Frontal cortex (tissue), 4 donors: ENCODE measurements around the gene ARR3. TPM values are rescaled to one million over a fixed set of nuclear protein-coding genes. Genes with fewer than 3 reads are reported as not detected.
"Not testable (repeated sequence)": the region's sequence is repeated elsewhere in the genome, so short reads cannot be mapped to it uniquely, and the experiment has no call there.

Experiments
- DNase-seq, 2 donors: peaks; one replicate each; pipeline ENCODE4 v3.0.0; 2012; ENCODE audit warnings: low spot score in 2 of 2
- FAIRE-seq: peaks from 2 replicates; lab custom pipeline; 2012; peaks lifted over from hg19 to GRCh38; lab: Jason Lieb, UNC
- small RNA-seq: library from RNA; depleted of rRNA; stranded (forward); fragments of <200 nt; gene quantifications from one replicate; pipeline ENCODE3, GENCODE V24; 2014
- total RNA-seq: library from RNA; depleted of rRNA; stranded (reverse); fragments of >200 nt; gene quantifications from one replicate; pipeline ENCODE4 v1.2.3, GENCODE V29; 2014
- donor health status: control.
- donor health status: control.
- donor health status: control.

Gene ARR3
- total RNA-seq, 1 donor from 2014 or later: not detected

GRCh38 chrX:70274029-70274428, 5.9 kb downstream of the ARR3 start:
- DNase-seq, FAIRE-seq: not testable (repeated sequence)

- FAIRE-seq (no peak), DNase-seq (no peak)
Observed at GRCh38 chrX:70279081-70279480, 10.9 kb downstream of the ARR3 start.

GRCh38 chrX:70280573-70280972, 12.4 kb downstream of the ARR3 start:
- FAIRE-seq: no peak
- DNase-seq: no peak

GRCh38 chrX:70281951-70282350, 13.8 kb downstream of the ARR3 start, which contains the start of gene RAB41:
Gene RAB41 (plus strand): TSS chrX:70282172. CDS start chrX:70282218, 46 bp downstream.
- FAIRE-seq: no peak
- DNase-seq: no peak

DNA sequence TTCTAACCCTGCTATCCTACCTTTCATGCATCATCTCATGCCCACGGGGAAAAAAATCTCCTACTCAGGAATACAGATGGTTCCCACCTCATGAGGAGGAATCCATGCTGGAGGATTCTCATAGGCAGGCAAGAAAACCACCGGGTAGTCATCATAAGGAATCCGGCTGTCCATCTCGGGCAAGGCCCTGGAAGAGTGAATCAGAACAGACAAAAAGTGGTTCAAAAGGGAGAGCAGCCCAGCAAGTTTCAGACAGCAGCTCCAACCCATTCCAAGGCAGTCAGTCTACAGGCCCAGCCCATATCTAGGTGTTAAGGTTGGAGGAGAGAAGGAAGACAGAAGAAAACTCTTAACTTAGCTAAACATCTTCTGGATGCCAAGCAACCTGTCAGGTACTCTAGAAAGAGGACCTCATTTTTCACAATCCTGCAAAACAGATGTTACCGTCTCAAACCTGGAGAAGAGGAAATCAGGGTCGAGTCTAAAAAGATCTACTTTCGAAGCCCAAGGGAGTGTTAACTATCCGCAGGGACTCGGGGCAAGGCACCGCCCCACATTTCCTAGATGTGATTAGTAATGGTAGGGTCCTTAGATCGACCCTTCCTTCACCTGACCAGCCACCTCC, 21.1 kb downstream of the ARR3 start:
- no peak for DNase-seq
- no peak for FAIRE-seq

GRCh38 chrX:70289793-70290770, 21.9 kb downstream of the ARR3 start, which contains the start of the genes KIF4A and PDZD11:
Gene KIF4A (plus strand): TSS chrX:70290104. CDS start chrX:70290459, 355 bp downstream.
Gene PDZD11 (minus strand): TSS chrX:70289927. CDS start chrX:70289341, 586 bp downstream.
- FAIRE-seq (no peak), DNase-seq (peak; percentile 60 to 82)

DNA sequence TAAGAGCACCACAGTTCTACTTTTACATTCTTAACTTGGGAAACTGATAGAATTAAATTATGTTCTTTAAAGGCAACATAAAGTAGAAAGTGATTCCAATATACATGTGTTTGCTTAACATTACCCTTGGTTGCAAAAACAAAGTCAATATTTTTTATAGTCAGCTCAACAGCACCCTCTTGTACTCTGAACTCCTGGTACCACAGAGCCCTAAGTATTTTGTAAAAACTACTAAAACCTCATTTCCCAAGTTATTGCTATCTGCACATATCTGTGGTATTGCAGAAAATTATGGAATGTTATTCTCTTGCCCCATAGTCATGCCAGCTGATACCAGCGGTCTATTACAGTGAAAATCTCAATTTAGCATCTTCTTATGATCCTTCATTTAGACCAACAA, 24.7 kb downstream of the ARR3 start:
- FAIRE-seq (no peak), DNase-seq (no peak)

DNA sequence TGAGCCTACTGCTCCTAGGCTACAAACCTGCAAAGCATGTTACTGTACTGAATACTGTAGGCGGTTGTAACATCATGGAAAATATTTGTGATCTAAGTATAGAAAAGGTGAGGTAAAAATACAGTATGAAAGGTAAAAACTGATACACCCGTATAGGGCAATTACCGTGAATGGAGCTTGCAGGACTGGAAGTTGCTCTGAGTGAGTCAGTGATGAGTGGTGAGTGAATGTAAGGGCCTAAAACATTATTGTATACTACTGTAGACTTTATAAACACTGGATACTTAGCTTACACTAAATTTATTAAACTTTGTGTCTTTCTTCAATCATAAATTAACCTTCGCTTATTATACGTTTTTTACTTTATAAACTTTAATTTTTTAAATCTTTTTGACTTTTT, 25.5 kb downstream of the ARR3 start:
- DNase-seq: no peak
- FAIRE-seq: no peak

- FAIRE-seq (no peak), DNase-seq (no peak)
Observed at GRCh38 chrX:70301716-70302115, 33.6 kb downstream of the ARR3 start.

- FAIRE-seq (no peak), DNase-seq (no peak)
Observed at GRCh38 chrX:70313503-70313902, 45.4 kb downstream of the ARR3 start.

DNA sequence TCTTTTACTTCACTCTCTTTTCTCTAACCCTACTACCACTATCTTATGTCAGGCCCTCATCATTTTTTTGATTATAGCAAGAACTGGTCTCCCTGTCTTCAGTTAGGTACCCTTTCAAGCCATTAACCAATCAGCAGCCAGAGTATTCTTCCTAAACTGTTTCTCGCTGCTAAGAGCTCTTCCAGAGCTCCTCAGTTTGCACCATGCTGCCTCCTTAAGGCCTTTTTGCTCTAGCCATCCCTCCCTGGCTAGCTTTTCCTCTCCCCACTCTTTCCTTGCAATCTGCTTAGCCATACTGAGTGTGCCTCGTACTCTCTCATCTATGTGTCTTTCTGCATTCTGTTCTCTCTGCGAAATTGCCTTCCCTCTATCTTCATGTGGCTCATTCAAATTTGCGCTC, 54.6 kb downstream of the ARR3 start:
- no peak for FAIRE-seq
- DNase-seq: no peak

DNA sequence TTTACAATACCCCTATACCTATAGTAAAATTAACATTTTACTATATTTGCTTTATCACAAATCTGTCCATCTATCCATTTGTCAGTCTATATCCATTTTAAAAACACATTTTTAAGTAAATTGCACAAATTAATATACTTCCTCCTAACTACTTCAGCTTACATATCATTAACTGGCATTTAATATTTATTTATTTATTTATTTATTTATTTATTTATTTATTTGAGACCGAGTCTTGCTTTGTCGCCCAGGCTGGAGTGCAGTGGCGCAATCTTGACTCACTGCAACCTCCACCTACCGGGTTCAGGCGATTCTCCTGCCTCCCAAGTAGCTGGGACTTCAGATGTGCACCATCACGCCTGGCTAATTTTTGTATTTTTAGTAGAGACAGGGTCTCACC, 55.5 kb downstream of the ARR3 start:
- FAIRE-seq: not testable (repeated sequence)

DNA sequence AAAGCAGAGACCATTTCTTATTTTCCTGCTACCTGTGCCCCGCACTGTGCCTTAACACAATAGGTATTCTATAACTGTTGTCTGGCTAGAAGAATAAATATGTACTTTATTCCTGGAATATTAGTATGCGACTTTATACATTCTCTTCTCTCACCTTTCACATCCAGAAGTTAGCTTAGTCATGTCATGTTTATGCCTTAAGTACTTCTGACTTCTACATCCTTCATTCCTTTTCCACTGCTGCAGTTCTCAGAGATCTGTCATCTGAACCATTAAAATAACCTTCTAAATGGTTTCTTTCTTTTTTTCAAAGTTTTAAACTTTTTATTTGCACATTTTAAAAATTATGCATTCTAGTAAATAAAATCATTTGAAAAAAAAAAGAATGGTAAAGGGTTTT, 56.2 kb downstream of the ARR3 start:
- no peak for FAIRE-seq

More for the DNA sequence above, 55.5 kb downstream of the ARR3 start:
- not testable (repeated sequence) for DNase-seq

GRCh38 chrX:70331161-70331560, 63.0 kb downstream of the ARR3 start:
- DNase-seq (no peak), FAIRE-seq (no peak)

More for the DNA sequence above, 56.2 kb downstream of the ARR3 start:
- DNase-seq: no peak

Small RNA genes within 50 kb of the gene (small RNA-seq; reads per million reads assigned to genes)
- gene RNA5SP507: not detected

Other genes starting within 250 kb of the ARR3 start
- gene AWAT2, start 218.4 kb upstream of the ARR3 start, total RNA-seq: not detected
- gene OTUD6A, start 205.9 kb upstream of the ARR3 start, total RNA-seq: not detected
- gene IGBP1, start 134.9 kb upstream of the ARR3 start, total RNA-seq: 138 TPM
- not detected for gene DGAT2L6, start 90.9 kb upstream of the ARR3 start, total RNA-seq
- gene AWAT1, start 33.7 kb upstream of the ARR3 start, total RNA-seq: not detected
- not detected for gene P2RY4, start 8.1 kb upstream of the ARR3 start, total RNA-seq
- gene RAB41, start 13.8 kb downstream of the ARR3 start, total RNA-seq: not detected
- 31.4 TPM for gene PDZD11, start 21.6 kb downstream of the ARR3 start, total RNA-seq
- 2.9 TPM for gene KIF4A, start 21.8 kb downstream of the ARR3 start, total RNA-seq
- gene GDPD2, start 155.0 kb downstream of the ARR3 start, total RNA-seq: 2.9 TPM
- gene DLG3, start 176.5 kb downstream of the ARR3 start, total RNA-seq: 86.8 TPM